GM19238 (cell line): ENCODE measurements around the gene SHB.

Experiments used
- DNase-seq: peaks from one replicate; pipeline ENCODE4 v3.0.0; 2011; ENCODE audit warnings: low spot score; ENCODE audit not compliant: insufficient read length

The SHB gene

DNA sequence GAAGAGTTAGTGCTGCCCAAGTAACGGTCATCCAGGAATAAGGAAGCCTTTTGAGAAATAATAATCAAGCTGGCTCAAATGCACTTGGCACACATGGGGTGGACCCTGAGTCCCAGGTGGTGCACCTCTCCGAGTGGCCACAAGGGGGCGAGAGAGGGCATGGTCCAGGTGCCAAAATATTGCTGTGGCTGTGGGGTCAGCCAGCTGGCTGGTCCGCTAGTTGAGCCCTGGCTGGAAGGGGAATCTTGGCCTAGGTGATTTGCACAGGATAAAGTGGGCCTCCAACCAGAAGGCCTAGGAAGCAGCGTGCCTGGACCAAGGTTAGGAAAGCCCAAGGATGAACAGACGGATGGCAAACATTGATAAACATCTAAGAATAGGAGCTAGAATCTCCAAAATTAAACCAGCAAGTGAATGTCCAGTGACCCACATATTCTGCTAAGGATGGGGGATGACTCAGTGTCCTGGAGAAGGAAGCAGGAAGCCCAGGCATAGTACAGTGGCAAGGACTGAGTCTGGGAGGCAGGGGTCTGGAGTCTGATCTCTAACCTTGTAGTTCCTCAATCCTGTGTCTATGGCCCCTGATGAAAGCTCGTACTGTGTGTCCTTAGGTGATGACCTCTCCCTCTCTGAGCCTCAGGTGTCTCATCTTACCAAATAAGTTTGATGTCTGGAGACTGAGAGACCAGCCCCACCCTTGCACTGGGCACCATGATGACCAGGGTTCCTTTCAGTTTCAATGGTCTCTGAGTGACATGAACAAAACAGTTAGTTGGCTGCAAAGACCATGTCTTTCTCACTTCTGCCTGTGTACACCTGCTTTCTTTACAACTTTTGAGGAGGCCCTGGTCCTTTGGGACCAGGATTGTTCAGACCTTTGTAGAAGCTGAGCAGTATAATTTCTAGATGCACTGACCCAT lies 19.2 kb upstream of the SHB start:
- peak; percentile 43 for DNase-seq

DNA sequence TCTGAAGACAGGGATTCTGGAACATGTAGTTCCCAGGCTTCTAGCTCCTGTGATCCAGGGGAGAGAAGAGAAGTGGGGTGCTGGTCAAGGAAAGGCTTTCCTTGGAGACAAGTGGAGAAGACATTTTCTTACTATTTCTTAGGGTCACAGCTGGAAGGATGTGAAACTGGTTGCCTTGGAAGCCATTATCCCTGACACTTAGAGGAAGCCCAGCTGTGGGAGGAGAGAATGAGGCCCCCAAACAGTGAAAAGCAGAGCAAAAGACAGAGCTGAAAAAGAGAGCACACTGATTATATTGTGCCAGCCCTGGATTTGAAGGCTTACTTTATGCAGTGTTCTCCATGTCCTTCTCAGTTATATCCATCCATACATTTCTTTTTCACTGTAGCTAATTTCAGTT lies 17.5 kb upstream of the SHB start:
- no peak for DNase-seq

DNA sequence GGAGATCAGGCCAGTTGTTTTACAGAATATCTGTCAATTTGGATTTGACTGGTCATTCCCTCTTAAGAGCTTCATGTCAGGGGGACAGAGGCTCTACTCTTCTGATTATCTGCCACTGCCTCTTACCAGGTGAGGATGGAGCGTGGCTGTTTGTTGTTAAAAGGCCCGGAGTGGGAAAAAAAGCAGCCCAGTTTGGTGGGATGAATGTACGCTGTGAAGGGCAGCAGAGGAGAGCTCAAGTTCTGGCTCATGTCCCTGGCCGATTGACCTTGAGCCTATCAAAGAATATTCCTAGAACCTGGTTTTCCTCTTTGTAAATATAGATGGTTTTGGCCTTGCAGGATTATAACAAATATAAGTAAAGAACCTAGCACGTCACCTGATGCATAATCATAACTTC lies 16.3 kb upstream of the SHB start:
- no peak for DNase-seq

DNA sequence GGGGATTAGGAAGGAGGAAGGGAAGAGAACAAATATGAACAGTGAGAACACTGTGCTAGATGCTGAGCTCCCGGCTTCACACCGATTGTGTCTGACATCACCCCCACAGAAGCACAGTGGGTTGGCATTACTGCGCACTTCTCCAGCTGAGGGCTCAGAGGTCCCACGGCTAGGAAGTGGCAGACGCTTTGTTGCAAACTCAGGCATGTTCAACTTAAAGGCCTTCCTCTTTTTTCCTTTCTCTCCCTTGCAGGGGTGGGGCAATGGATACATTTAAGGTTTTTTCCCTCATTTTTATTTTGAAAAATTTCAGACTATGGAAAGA lies 15.5 kb upstream of the SHB start:
- DNase-seq: no peak

DNA sequence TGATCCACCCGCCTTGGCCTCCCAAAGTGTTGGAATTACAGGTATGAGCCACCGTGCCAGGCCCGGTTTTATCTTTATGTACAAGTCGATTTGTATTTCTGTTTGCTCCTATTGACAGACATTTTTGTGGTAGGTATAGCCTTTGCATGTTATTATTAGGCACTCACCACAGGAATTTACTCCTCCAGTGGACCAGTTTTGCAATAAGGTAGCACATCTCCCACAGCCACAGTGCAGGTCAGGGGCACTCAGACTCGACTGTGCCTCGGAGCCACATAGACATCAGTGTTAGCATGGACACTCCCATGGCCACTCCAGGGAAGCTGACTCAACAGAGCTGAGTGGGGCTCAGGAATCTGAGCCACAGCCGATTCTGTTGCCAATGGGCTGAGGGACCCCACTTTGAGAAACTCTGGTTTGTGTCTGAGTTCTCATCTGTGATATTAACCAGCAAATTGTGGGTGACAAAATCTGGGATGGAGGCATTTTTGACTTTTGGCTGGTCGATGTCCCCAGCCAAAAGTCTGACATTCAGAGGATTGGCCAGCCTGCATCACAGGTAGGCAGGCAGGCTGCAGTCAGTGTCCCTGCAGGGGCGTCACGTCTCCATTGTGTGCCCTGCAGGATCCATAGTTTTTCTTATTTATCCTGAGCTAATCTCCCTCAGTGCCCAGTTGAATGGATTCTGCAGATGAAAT lies 15.0 kb upstream of the SHB start:
- no peak for DNase-seq

DNA sequence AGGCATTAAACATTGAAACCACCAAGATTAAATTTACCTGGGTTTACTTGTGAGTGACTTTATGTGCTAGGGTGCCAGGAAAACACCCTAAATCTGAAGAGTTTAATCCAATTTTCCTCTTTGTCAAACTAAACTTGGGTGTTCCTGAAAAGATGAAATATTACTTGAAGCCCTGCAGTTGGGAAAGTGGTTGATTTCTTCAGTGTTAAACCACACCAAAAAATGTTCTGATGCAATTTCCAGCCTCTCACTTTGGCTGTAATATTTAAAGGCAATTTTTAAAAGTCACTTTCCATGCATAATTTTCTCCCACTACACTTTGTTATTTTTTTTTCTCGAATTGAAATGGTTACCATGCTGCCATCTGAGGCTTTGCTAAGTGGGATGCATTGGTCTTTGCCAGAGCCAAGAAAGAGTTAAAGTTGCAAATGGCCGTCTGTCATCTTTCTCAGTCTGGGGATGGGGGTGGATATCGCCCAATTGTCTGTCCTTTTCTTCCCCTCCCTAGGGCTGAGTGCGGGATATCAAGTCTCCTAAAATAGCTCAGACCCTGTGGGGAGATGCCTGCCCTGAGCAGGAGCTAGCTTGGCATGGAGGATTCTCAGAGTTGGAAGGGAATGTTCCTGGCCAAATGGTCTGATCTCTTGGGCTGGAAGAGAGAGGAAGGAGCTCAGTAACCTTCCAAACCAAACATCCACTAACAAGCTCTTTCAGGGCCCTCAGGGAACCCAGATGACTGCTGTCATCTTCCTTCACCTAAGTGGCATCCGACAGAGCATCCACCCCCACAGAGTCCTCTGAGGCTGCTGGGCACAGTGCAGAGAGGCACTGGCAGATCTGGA lies 13.6 kb upstream of the SHB start:
- no peak for DNase-seq

DNA sequence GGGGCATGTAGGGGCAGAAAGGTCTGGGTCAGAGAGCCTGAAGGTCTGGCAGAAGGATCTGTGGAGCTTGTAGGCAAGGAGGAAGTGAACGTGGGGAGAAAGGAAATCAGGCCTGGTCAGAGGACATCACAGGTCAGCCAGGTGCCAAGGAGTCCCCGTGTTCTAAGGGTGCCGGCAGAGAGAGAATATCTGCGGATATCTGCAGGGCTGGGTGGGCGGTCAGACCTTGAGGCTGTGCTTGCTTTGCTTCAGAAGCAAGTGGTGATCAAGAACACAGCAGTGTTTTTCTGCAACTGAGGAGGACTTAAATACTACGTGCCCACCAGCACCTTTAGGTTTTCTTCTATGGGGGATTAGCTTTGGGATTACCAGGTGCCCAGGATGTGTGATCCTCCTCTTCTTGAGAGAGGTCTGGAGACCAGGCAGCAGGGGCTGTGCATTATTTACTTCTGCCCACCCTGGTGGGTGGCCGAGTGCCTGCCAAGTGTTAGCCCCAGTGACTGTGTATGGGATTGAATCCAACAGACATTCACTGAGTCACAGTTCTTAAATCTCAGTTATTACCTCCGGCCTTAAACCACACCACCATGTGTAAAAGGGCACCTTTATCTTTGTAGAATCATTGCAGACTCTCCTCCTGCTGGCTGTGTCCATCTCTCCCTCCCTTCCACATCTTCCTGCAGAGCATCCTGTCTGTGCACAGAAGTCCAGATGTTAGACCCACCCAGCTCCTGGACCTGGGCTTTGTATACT lies 12.5 kb upstream of the SHB start:
- DNase-seq: no peak

DNA sequence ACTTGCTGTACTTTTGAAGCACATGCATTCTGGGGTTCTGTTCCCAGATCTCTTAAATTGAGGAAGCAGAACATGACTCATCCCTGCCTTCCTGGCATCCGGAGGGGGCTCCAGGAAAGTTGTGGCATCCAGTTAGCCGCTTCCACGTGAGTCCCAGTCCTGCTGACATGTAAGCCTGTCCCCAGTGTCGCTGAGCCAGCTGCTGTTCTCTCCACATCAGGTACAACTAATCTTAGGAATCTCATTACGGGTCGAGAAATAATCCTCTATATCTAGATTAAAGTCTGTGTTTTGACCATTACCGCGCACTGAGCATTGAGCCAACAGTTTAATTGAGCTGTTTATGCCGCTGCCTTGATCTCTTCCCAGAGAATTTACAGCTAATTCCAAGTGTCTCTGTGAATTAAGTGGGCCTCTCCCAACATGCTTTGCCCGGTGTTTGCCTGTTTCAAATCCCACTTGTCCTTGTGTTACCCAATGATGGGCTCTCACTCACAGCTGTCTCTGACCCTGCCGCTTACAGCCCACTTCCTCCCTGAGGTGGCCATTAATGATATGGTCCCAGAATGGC lies 10.5 kb upstream of the SHB start:
- DNase-seq: no peak

DNA sequence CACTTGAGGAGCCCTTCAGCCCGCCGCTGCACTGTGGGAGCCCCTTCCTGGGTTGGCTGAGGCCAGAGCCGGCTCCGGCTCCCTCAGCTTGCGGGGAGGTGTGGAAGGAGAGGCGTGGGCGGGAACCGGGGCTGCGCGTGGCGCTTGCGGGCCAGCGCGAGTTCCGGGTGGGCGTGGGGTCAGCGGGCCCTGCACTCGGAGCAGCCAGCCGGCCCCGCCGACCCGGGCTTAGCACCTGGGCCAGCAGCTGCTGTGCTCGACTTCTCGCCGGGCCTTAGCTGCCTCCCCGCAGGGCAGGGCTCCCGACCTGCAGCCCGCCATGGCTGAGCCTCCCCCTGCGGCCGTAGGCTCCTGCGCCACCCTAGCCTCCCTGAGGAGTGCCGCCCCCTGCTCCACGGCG lies 6.2 kb upstream of the SHB start:
- DNase-seq: no peak

DNA sequence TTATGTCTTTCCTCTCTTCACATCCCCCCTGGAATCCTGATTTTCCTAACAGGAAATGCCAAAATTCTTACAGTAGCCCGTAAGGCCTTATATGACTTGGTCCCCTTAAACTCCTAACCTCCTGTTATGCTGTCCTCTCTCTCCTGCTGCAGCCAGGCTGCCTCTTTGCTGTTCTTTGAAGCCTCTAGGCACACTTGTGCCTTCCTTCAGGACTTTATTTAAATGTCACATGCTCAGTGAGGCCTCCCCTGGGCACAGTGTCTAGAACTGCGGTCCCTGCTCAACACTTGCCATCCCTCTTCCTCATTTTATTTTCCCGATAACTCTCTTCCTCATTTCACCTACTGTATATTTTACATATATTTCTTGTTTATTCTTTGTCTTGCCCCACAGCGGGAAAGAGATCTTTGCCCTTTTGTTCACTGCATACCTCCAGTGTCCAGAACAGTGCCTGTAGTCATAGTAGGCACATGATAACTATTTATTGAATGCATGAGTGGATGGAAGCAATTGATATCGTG lies 5.5 kb upstream of the SHB start:
- no peak for DNase-seq

DNA sequence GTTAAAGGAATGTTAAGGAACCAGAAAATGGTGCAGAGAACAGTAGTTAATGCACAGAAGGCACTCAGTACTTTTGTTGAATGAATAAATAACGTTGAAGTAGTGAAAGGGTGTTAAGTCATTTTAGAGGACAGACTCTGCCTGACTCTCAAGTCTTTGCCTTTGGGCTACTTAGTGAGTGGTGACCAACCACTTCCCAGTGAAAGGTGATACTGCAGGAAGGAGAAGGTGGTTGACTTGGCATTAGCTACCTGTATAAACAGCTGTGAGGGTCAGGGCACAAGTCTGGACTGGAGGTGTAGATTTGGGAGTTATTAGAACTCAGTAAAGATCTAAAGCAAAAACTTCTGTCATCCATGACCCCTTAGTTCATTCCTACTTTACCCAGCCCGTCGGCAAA lies 4.9 kb upstream of the SHB start:
- DNase-seq: no peak

DNA sequence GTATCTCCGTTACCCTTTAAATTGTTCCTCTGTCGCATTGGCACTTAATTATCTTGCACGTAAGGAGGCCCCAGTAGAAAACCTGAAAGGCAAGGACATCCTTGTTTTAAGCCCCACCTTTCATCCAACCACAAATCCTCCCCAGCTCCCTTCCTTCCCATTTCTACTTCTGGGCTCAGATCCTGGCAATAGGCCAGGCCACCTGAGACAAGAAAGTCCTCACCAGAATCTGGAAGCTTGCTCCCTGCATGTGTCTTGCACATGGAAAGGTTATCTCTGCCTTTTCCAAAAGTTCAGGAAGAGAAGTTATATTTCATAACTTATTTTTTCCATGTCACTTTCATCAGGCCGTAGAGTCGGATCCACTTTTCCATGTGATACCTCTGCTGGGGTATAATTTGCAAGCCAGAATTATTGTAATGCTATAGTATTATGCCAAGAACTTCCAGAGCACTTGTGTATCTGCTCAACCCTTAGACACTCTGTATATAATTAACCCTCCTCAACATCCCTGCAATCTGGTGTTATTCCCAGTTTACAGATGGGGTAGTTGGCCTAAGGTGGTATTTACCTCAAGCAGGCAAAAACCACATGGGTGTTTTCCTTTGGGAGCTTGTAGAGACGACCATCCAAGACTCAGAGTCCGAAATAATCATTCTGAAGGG lies 2.6 kb upstream of the SHB start:
- no peak for DNase-seq

DNA sequence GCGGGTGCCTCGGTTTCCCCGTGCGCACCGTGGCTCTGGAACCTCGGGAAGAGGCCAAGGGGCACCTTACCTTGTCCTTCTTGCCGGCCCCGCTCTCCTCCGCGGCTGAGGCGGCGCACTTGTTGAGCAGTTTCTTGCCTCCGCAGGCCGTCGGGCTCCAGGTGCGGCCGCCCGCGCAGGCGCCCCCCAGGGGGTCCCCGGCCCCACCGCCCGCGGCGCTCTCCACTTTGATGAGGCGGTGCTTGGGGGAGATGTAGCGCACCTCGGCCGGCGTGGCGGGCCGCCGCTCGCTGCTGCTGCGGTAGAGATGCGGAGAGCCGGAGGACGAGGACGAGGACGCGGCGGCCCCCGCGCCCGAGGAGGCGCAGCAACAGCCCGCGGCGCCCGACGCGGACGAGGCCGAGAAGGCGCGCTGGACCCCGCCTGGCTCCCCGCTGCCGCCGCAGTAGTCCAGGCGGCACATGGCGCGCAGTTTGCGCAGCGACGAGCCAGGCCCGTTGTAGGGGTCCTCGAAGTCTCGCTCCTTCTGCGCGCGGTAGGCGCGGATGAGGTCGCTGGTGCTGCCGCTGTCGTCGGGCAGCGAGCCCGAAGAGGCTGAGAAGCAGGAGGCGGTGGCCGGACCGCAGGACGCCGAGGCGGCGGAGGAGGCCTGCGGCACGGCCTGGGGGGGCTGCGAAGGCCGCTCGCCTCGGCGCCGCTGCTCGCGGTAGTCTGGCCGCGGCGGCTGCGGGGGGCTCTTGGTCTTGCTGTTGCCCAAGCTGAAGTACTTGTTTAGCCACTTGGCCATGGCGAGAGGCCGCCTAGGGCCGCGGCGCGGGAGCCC lies 957 bp downstream of the SHB start:
- no peak for DNase-seq

DNA sequence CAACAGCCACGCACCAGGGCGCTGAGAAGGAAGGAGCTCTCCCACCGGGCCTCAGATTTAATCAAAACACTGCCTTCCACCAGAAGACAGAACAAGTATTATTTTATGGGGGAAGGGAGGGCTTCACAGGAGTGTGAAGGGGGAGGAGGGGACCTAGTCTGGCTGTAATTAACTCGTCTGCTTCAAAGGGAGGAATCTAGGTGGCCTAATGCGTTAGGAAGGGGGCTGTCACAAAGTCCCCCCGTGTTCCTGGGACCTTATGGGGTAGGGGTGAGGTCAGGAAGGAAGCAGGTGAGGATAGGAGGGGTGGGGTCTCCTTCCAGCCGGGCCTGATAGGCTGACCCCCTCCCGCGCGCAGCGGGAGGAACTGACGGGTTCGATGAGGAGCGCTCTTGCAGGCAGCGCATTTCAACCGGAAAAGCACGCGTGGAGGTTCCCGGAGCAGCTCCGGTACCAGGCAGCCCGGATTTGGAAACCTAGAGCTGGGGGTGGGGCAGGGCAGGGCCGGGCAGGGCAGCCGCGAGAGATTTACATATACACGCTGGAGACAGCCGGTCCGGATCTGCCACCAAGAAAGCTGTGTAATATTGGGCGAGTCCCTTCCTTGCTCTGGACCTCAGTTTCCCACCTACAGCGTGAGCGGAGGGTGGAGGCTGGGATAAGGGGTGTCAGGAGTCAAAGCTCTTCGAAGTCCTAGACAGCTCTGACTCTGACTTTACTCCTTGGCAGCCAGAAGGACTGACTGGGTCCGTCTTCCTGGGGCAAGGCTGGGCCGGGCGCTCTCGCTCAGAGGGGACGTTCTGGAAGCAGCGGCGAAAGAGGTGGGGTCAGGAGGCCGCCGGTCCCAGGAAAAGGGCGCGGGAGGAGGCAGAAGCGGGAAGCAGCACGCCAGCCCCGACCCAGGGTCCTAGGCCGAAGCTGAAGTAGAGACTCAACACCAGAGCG lies 1.8 kb downstream of the SHB start:
- no peak for DNase-seq

DNA sequence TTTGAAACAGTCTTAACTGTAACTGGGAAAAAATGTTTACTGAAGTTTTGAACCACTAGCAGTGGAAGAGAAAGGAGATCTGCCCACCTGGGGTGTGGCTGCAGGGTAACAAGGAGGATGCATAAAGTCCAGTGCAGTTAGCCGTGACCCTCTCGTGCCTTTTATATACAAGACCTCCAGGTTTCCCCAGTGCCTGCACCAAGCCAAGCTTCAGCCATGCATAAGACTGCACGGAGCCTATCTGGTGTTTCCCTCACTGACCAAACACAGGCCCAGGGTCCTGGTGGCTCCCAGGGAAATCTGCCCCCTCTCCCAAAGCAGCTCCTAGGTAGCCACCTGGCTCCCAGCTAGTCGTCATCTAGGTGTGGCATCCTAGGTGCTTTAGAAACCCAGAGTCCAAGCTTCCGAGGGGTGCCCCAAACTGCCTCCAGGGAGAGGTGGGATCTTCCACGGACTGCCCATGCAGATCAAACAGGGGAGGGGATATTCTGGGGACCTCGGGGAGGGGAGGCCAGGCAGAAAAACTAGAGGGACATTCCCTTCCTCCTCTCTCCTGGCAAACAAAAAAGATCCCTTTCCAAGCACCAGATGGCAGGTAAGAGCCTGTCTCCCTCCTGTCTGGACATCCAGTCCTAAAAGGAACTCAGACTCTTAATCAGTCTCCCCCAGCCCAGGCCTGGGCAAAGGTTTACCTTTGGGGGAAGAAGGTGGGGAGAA lies 2.7 kb downstream of the SHB start:
- DNase-seq: no peak

DNA sequence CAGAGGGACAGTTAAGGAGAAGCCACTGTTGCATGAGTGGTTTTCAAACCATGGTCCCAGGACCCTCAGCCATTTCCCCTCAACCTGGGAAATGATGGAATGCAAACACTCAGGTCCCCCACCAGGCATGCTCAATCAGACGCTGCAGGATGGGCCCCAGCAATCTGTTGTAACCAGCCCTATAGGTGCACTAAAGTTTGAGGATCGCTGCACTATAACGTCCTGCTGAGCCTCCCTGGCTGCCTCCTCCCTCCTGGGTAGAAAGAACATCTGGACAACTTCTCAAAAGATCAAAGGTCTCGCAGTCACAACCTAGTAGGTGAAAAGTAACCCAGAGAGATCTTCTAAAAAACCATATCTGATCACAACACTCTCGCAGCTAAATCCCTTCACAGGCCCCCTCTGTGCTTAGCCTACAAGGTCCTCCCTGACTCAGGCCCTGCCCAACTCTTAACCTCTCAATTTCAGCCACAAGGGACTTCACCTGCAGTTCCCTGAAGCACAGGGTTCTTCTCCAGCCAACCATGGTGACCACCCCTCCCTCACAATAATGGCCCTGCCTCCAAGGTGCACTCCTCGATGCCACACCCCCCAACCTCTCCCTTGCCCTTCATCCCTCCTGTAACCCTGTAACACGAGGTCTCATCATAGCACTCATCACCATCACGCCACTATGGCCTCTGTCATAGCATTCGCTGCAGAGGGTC lies 3.5 kb downstream of the SHB start:
- DNase-seq: no peak

DNA sequence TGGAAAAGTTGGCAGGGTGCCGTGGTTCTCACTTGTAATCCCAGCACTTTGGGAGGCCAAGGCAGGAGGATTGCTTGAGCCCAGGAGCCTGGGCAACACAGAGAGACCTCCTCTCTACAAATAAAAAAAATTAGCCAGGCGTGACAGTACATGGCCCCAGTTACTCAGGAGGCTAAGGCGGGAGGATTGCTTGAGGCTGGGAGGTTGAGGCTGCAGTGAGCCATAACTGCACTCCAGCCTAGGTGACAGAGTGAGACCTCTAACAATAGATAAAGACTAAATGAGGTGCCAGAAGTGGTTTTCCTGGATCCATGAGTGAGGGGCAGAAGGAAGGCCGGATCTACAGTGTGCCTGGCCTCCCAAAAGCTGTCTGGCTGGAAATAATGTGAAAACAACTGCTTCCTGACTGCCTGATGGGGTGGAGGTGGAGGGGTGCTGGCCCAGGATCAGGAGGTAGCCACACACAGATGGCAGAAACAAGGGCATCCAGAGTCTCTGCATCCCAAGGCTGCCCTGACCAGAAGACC lies 4.1 kb downstream of the SHB start:
- DNase-seq: no peak
